NCI-H1436 (cell line): ENCODE measurements around the gene HMGB2.

Source experiments
- DNase-seq: peaks from one replicate; lab custom pipeline; 2025; lab: John Stamatoyannopoulos, UW

Gene HMGB2

DNA sequence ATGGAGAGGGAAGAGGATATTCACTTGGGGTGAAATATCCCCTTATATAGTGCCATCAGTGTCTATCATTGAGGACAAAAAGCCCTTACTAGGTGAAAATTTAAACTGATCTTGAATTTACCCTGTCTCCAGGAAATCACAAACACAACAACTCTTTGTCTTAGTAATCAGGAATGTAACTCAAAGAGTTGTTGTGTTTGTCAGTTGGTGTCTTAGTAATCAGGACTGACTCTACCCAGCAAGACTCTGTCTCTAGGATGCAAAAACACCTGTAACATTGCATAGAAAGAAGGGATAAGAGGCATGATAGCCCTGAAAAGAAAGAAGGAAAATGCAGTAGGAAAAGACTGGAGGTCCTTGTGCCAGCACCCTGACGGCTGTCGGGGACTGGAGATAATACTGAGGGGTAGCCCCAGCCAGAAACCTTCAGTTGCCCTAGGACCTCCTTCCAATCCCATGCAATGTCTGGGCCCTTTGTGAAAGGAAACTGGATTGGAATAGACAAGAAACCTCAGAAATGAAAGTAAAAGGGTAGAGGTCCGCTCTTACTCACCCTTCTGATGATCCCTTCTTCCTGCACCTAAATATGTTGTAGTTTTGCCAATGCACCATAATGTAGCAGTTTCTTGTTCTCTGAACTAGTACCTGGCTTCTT lies 45.3 kb downstream of the HMGB2 start:
- DNase-seq: no peak

DNA sequence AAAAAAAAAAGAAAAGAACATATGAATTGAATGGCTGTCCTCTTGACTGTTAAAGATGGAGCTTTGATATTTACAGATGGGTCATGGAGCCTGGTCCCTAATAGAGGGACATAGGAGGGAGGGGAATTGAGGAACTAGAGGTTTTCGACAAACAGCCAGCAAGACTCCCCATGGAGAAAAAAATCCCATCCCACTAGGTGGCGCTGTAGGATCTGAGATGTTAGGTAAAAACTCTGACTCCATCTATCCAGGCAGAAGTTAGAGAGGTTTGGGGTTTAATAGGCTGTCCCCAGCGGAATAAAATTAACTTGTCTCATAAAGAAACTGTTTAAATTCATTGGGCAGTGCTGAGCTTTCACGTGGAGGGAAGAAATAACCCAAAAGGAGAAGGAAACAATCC lies 45.9 kb downstream of the HMGB2 start:
- no peak for DNase-seq

DNA sequence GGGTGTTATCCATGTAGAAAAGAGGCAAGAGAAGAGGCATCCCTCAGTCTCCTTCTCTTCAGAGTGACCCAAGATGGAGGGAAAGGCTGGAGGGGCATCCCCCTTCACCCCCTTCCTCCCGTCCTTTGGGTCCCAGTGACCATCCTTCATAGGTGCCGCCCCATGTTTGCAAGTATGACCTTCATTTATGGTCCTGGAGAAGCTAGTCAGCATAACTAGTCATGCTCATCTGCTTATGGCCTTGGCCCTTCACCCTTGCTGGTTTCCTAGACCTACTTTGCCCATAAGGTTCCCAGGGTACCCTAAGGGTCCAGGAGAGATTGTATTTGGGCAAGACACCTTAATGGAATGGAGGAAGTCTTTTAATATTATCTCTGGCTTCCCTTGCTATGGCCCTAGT lies 46.7 kb downstream of the HMGB2 start:
- DNase-seq: no peak

DNA sequence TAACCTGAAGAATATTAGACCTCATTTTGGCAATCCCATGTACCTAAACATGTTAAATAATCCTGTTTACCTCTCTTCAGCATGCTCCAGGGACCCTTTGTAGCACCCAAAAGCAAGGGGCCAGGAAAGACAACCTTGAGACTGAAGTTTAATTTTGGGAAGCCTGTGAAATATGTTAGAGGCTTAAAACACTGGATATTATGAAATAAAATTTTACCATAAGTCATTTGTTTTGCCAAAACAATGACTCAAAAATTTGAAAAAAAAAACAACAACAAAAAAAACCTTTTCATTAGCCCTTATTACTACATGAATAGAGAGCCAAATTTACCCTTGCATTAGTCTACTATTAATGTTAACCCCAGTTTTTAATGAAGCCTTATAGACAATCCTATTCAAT lies 49.7 kb downstream of the HMGB2 start:
- DNase-seq: no peak

DNA sequence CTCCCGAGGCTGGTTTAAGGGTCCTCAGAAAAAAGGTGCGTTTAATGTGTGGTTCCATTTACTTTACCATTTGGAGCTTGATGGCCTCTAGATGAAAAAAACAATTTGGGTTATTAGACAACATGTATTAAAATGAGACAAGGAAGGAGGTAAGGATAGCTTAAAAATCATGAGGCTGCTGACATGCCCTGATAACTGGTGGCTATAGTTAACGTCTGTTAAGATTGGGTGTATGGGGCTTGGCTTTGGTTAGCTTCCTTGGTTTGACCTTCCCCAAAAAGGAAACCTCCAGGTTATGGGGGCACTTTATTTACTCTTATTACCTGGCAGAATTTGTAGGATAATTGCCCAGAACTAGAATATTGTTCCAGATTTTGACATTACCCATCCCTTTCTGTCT lies 51.5 kb downstream of the HMGB2 start:
- no peak for DNase-seq

DNA sequence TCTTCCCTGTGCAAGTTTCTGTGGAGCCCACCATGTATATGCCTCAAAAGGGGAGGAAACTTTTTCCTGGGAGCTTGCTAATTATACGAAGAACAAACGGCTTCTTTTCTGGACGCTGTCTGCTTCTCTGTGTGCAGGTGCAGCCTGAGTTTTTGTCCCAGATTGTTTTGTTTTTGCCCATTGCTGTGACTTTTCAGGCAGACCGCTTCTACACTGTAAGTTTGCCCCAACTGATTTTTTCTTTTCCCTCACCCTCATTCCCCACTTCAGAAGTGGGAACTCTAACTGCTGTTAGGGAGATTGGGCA lies 51.9 kb downstream of the HMGB2 start:
- DNase-seq: no peak

DNA sequence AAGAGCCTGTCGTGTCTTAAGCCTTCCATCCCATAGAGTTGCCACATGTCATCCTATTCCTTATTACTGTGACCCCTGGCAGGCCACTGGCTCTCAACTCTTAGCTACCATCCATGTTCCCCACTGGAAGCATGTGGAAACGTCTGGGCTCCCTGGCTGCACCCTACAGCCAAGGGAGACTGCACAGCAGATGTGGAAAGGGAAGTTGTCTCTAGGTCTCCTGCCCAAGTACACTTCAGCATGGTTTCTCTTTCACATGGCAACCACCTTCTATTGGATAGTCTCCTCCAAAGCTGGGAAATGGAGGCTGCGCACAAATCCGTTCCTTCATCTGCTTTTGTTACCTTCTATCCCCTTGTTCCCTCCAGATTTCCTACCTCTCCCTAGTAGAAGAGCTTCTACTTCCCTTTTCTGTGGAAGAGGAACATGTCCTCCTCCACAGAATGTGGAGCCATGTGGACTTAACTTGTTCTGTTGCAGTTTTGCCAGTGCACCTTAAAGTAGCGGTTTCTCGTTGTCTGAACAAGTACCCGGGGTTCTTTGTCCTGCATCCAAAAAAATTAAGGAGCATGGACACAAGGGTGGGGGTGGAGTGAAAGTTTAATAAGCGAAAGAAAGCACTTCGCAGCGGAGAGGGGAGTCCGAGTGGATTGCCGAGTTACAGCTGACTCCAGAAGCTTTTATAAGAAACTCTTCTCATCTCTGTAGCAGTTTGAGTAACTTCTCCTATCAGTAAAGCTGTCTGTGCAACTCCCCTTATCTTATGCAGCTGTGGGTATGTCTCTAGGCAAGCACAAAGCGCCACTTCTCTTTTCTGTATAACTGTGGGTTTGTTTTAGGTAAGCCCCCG lies 52.5 kb downstream of the HMGB2 start:
- no peak for DNase-seq
